Central memory CD8-positive, alpha-beta T cell (primary cell): ENCODE measurements around the gene SPRED2.

Experiments
- ATAC-seq: fragments of 150-1000 bp; cut with Tn5 transposase; replicated peaks from 2 replicates; pipeline ENCODE4 v1.10.0; 2022; ENCODE audit warnings: mild to moderate bottlenecking, moderate FRiP score, moderate number of reproducible peaks; ENCODE audit not compliant: poor library complexity, severe bottlenecking; ENCODE audit errors: extremely low read depth
- DNase-seq, 2 donors: peaks; one replicate each; pipeline ENCODE4 v3.0.0; 2021; ENCODE audit warnings: low spot score in 2 of 2
- H3K27ac Mint-ChIP-seq: one replicate; pipeline ENCODE4 v1.8.0; 2022; ENCODE audit warnings: low read depth, mild to moderate bottlenecking, moderate library complexity, mixed read lengths
- H3K27me3 Mint-ChIP-seq: one replicate; pipeline ENCODE4 v1.8.0; 2022; ENCODE audit warnings: mixed read lengths
- H3K36me3 Mint-ChIP-seq: one replicate; pipeline ENCODE4 v1.8.0; 2022; ENCODE audit warnings: mild to moderate bottlenecking, moderate library complexity, mixed read lengths; ENCODE audit not compliant: insufficient read depth
- H3K4me1 Mint-ChIP-seq: one replicate; pipeline ENCODE4 v1.8.0; 2022; ENCODE audit warnings: mixed read lengths
- H3K4me3 Mint-ChIP-seq: one replicate; pipeline ENCODE4 v1.8.0; 2022; ENCODE audit warnings: mild to moderate bottlenecking, moderate library complexity, mixed read lengths
- H3K9me3 Mint-ChIP-seq: one replicate; pipeline ENCODE4 v1.8.0; 2022; ENCODE audit warnings: mixed read lengths

Gene SPRED2

GRCh38 chr2:65458999-65459398, 26.6 kb upstream of the SPRED2 start:
- H3K36me3 Mint-ChIP-seq: no peaks in the 10 kb centered on the region
- H3K9me3 Mint-ChIP-seq: peaks cover 6% of the 10 kb centered on the region
- DNase-seq: no peak
- H3K27me3 Mint-ChIP-seq: peaks cover 58% of the 10 kb centered on the region
- H3K4me1 Mint-ChIP-seq: no peaks in the 10 kb centered on the region
- no peak for ATAC-seq
- H3K27ac Mint-ChIP-seq: no peak overlapping the region
- H3K4me3 Mint-ChIP-seq: no peak overlapping the region

DNA sequence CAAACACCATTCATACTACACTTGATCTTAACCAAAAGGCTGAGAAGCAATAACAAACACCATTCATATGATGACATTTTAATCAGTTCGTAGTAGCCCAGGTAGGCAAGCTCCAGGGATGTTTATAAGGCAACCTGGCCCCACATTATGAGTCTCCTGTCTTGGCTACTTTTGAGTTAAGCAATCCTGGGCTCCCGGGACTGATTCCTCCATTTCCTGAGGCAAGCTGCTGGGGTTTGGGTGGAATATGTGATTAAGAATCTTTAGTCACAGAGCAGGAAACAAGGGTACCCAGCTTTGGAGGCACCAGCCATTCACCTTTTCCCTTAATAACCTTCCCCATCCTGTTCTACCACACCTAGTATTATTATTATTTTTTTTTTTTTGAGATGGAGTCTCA, 24.5 kb upstream of the SPRED2 start:
- H3K36me3 Mint-ChIP-seq: no peaks in the 10 kb centered on the region
- peaks cover 59% of the 10 kb centered on the region for H3K27me3 Mint-ChIP-seq
- no peak for ATAC-seq
- H3K9me3 Mint-ChIP-seq: no peaks in the 10 kb centered on the region
- H3K27ac Mint-ChIP-seq: no peak overlapping the region
- H3K4me1 Mint-ChIP-seq: no peaks in the 10 kb centered on the region
- no peak overlapping the region for H3K4me3 Mint-ChIP-seq
- DNase-seq: no peak

DNA sequence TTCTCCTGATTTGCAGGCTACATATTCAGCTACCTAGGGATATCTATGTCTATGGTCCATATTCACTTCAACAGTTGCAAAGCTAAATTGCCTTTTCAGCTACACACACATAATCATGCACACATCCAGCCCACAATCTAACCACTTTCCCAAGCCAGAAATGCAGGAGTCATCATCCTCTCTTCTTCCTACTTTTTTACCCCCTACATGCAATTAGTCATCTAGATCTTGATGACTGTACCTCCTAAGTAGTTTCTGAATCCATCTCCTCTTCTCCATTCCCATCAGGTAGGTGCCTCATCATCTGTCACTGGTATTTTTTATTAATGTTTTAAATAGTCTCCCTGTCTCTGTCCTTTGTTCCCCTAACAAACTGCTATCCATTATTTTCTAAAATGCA, 23.7 kb upstream of the SPRED2 start:
- DNase-seq (no peak), ATAC-seq (no peak)
- Mint-ChIP-seq H3K27me3 (peaks cover 59% of the 10 kb centered on the region), H3K4me1 (no peaks in the 10 kb centered on the region), H3K36me3 (no peaks in the 10 kb centered on the region), H3K27ac (no peak overlapping the region), H3K9me3 (no peaks in the 10 kb centered on the region), H3K4me3 (no peak overlapping the region)

DNA sequence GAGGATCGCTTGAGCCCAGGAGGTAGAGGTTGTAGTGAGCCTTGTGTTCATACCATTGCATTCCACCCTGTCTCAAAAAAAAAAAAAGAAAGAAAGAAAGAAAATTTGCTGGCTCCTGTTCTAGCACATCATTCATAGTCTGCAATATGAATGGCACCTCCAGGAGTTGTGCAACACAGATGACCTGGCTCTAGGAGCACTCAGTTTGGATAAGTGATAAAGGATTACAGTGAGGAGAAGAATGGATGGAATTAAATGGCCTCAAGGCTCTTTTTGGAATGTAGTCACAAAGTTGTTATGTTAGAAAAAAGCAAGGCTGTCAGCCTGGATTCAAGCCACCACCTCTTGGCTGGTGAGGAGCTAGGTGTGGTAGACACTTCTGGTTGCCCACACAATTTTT, 21.5 kb upstream of the SPRED2 start:
- ATAC-seq: no peak
- no peaks in the 10 kb centered on the region for H3K4me1 Mint-ChIP-seq
- H3K9me3 Mint-ChIP-seq: no peaks in the 10 kb centered on the region
- H3K27ac Mint-ChIP-seq: no peak overlapping the region
- no peaks in the 10 kb centered on the region for H3K36me3 Mint-ChIP-seq
- H3K27me3 Mint-ChIP-seq: peaks cover 58% of the 10 kb centered on the region
- H3K4me3 Mint-ChIP-seq: no peak overlapping the region
- no peak for DNase-seq

GRCh38 chr2:65452150-65452895, 19.9 kb upstream of the SPRED2 start:
- no peaks in the 10 kb centered on the region for H3K36me3 Mint-ChIP-seq
- no peak for ATAC-seq
- no peak overlapping the region for H3K4me3 Mint-ChIP-seq
- DNase-seq: no peak
- no peaks in the 10 kb centered on the region for H3K9me3 Mint-ChIP-seq
- peaks cover 69% of the 10 kb centered on the region for H3K27me3 Mint-ChIP-seq
- no peaks in the 10 kb centered on the region for H3K4me1 Mint-ChIP-seq
- H3K27ac Mint-ChIP-seq: no peak overlapping the region

GRCh38 chr2:65450810-65451209, 18.4 kb upstream of the SPRED2 start:
- no peaks in the 10 kb centered on the region for H3K9me3 Mint-ChIP-seq
- no peaks in the 10 kb centered on the region for H3K36me3 Mint-ChIP-seq
- DNase-seq (no peak), ATAC-seq (no peak)
- no peak overlapping the region for H3K4me3 Mint-ChIP-seq
- H3K4me1 Mint-ChIP-seq: no peaks in the 10 kb centered on the region
- no peak overlapping the region for H3K27ac Mint-ChIP-seq
- H3K27me3 Mint-ChIP-seq: peaks cover 61% of the 10 kb centered on the region

GRCh38 chr2:65450393-65450792, 18.0 kb upstream of the SPRED2 start:
- Mint-ChIP-seq H3K36me3 (no peaks in the 10 kb centered on the region), H3K4me3 (no peak overlapping the region), H3K4me1 (no peaks in the 10 kb centered on the region), H3K27ac (no peak overlapping the region), H3K27me3 (peaks cover 57% of the 10 kb centered on the region), H3K9me3 (no peaks in the 10 kb centered on the region)
- ATAC-seq (no peak), DNase-seq (no peak)

DNA sequence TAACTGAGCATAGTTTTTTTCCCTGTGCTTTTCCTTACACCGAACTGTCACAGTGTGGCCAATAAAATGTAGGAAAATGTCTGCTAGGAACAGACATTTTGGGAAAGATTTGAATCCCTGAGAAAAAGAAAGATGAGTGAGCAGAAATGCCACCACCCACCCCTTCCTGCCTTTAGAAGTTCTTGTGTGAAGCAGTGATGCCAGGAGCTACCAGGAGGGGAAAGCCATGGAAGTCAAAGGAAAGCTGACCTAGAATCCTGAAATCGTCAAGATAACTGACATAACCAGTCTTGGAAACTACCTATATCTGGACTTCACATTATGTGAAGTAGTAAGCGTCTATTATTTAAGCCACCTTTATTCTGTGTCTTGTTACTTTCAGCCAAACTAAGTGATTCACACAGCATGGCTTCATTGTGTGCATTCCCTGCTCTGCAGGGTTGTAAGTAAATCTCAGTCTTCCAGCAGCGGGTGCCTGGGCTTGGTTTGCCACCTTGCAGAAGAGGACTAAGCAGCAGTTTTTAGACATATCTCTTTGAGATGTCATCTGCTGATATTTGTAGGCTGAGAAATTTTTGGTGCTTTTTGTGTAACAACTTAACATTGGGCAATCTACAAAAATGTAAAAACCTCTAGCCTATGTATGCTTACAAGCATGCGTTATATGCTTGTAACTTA, 11.2 kb upstream of the SPRED2 start:
- DNase-seq: no peak

DNA sequence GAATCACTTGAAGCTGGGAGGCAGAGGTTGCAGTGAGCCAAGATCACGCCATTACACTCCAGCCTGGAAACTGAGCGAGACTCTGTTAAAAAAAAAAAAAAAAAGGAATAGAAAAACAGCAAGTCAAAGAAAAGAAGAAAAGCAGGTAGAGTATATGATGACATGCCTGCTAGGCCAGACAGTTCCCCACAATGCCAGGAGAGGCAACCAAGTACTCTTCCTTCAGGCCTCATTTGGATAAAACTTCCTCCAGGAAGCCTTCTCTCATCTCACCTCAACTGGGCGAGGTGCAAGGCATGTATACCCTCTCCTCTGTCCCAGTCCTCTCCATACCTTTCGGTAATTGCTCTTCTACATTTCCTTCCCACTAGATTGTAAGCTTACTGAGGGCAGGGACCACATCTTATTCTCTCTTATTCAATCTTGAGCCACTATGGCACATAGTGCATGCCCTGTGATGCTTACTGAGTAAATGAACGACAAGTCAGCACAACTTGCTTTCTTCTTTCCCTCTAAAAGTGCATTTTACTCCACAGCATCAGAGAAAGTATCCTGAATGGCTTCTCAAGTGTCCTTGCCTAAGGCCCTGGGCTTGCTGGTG, 10.1 kb upstream of the SPRED2 start:
- Mint-ChIP-seq H3K9me3 (no peaks in the 10 kb centered on the region), H3K4me1 (no peaks in the 10 kb centered on the region), H3K36me3 (no peaks in the 10 kb centered on the region), H3K27me3 (peaks cover 4% of the 10 kb centered on the region), H3K27ac (no peak overlapping the region), H3K4me3 (no peak overlapping the region)
- no peak for DNase-seq
- ATAC-seq: no peak

More for the DNA sequence above, 11.2 kb upstream of the SPRED2 start:
- H3K4me3 Mint-ChIP-seq: no peak overlapping the region
- H3K4me1 Mint-ChIP-seq: no peaks in the 10 kb centered on the region
- no peak overlapping the region for H3K27ac Mint-ChIP-seq
- H3K9me3 Mint-ChIP-seq: no peaks in the 10 kb centered on the region
- H3K36me3 Mint-ChIP-seq: no peaks in the 10 kb centered on the region
- no peak for ATAC-seq
- peaks cover 13% of the 10 kb centered on the region for H3K27me3 Mint-ChIP-seq

- DNase-seq (no peak), ATAC-seq (no peak)
- Mint-ChIP-seq H3K27ac (no peak overlapping the region), H3K4me1 (peaks cover 17% of the 10 kb centered on the region), H3K4me3 (no peak overlapping the region), H3K36me3 (no peaks in the 10 kb centered on the region), H3K9me3 (no peaks in the 10 kb centered on the region), H3K27me3 (peaks cover 33% of the 10 kb centered on the region)
Measured at GRCh38 chr2:65438137-65438899, 5.9 kb upstream of the SPRED2 start.

- DNase-seq (no peak), ATAC-seq (no peak)
- peaks cover under 1% of the 10 kb centered on the region for H3K36me3 Mint-ChIP-seq
- peak overlapping the region; percentile 95 for H3K4me3 Mint-ChIP-seq
- H3K27ac Mint-ChIP-seq: no peak overlapping the region
- peaks cover 24% of the 10 kb centered on the region for H3K4me1 Mint-ChIP-seq
- H3K9me3 Mint-ChIP-seq: no peaks in the 10 kb centered on the region
- H3K27me3 Mint-ChIP-seq: peaks cover 33% of the 10 kb centered on the region
Measured at GRCh38 chr2:65437392-65438135, 5.2 kb upstream of the SPRED2 start.

DNA sequence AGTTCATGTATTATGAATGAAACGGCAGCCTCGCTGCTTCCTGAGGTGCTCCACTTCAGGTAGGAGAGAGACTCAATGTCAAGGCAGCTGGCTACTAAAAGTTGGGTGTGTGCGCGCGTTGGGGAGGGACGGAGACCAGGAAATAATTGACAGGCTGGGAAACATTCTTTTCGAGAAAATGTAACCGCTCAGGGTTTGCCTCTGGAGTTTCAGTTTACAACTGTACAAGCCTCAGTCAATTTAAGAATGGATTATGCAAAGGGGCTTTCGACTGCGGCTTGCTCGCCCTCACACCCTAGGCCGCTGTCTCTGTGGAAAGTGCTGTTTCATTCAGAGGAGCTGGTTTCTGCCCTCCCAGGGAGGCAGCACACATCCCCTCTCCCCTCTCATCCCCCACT, 4.4 kb upstream of the SPRED2 start:
- Mint-ChIP-seq H3K4me1 (peaks cover 27% of the 10 kb centered on the region), H3K27ac (no peak overlapping the region), H3K27me3 (peaks cover 33% of the 10 kb centered on the region), H3K4me3 (peak overlapping the region; percentile 95), H3K9me3 (no peaks in the 10 kb centered on the region), H3K36me3 (peaks cover 2% of the 10 kb centered on the region)
- no peak for DNase-seq
- no peak for ATAC-seq
